GM19463 (cell line): Measurements from ENCODE around the gene SMAD2.
"Not testable (repeated sequence)": the region's sequence is repeated elsewhere in the genome, so short reads cannot be mapped to it uniquely, and the experiment has no call there.

Experiments
- ATAC-seq: cut with Tn5 transposase; IDR thresholded peaks from one replicate; pipeline ENCODE4 v1.9.1; 2021; ENCODE audit warnings: mild to moderate bottlenecking, moderate library complexity; ENCODE audit not compliant: unreplicated experiment

Gene SMAD2

GRCh38 chr18:47930199-47930930 lies at the start of gene SMAD2:
SMAD2 (minus strand) TSS chr18:47930659; CDS start chr18:47896756, 33,903 bp downstream.
- ATAC-seq = peak; percentile 62

- no peak for ATAC-seq
Observed at GRCh38 chr18:47979611-47980200, 49.2 kb upstream of the SMAD2 start.

- ATAC-seq = no peak
Observed at GRCh38 chr18:47978603-47979002, 48.1 kb upstream of the SMAD2 start.

- ATAC-seq = no peak
Observed at GRCh38 chr18:47978141-47978540, 47.7 kb upstream of the SMAD2 start.

- no peak for ATAC-seq
Observed at GRCh38 chr18:47975701-47976100, 45.2 kb upstream of the SMAD2 start.

GRCh38 chr18:47975105-47975504 lies 44.6 kb upstream of the SMAD2 start:
- ATAC-seq = no peak

GRCh38 chr18:47970664-47971531 lies 40.4 kb upstream of the SMAD2 start:
- no peak for ATAC-seq

- no peak for ATAC-seq
Observed at GRCh38 chr18:47969816-47970215, 39.4 kb upstream of the SMAD2 start.

GRCh38 chr18:47968721-47969120 lies 38.3 kb upstream of the SMAD2 start:
- no peak for ATAC-seq

- no peak for ATAC-seq
Observed at GRCh38 chr18:47968006-47968676, 37.7 kb upstream of the SMAD2 start.

GRCh38 chr18:47964053-47964452 lies 33.6 kb upstream of the SMAD2 start:
- no peak for ATAC-seq

GRCh38 chr18:47961003-47961402 lies 30.5 kb upstream of the SMAD2 start:
- ATAC-seq = not testable (repeated sequence)

GRCh38 chr18:47953471-47953931 lies 23.0 kb upstream of the SMAD2 start:
- peak; percentile 82 for ATAC-seq

- ATAC-seq = no peak
Observed at GRCh38 chr18:47950511-47950910, 20.1 kb upstream of the SMAD2 start.

- ATAC-seq = no peak
Observed at GRCh38 chr18:47949202-47949601, 18.7 kb upstream of the SMAD2 start.

GRCh38 chr18:47946889-47947288 lies 16.4 kb upstream of the SMAD2 start:
- no peak for ATAC-seq

- no peak for ATAC-seq
Observed at GRCh38 chr18:47944972-47945852, 14.8 kb upstream of the SMAD2 start.

GRCh38 chr18:47936952-47937351 lies 6.5 kb upstream of the SMAD2 start:
- ATAC-seq = no peak

- no peak for ATAC-seq
Observed at GRCh38 chr18:47935321-47936055, 5.0 kb upstream of the SMAD2 start.
